DOHH2 (cell line): ENCODE results near the gene SCTR.

ENCODE experiments used
- H3F3A ChIP-seq: fragments of 200-600 bp; sonication (generic), shearing (Covaris generic); 2 replicates; pipeline ENCODE4 v1.6.0; 2016; ENCODE audit warnings: antibody characterized with exemption, mild to moderate bottlenecking; ENCODE audit not compliant: control insufficient read depth, insufficient read depth
- H3K27ac ChIP-seq: fragments of 200-600 bp; sonication (generic); 2 replicates; pipeline ENCODE4 v1.5.1; 2014; ENCODE audit warnings: low read depth, mild to moderate bottlenecking, low read length, moderate library complexity
- H3K27me3 ChIP-seq: fragments of 200-600 bp; sonication (generic); 2 replicates; pipeline ENCODE4 v1.6.1; 2014; ENCODE audit warnings: mild to moderate bottlenecking, low read length, mixed read lengths; ENCODE audit not compliant: control insufficient read depth
- H3K36me3 ChIP-seq: fragments of 200-600 bp; sonication (generic); 2 replicates; pipeline ENCODE4 v1.6.1; 2014; ENCODE audit warnings: mild to moderate bottlenecking, low read length, moderate library complexity, mixed read lengths; ENCODE audit not compliant: control insufficient read depth
- H3K4me1 ChIP-seq: fragments of 200-600 bp; sonication (generic); 2 replicates; pipeline ENCODE4 v1.6.1; 2014; ENCODE audit warnings: mild to moderate bottlenecking, low read length, mixed read lengths; ENCODE audit not compliant: control insufficient read depth
- H3K4me2 ChIP-seq: fragments of 200-600 bp; sonication (generic); 2 replicates; pipeline ENCODE4 v1.6.0; 2014; ENCODE audit warnings: mild to moderate bottlenecking, low read length, moderate library complexity
- H3K4me3 ChIP-seq: fragments of 200-600 bp; sonication (generic); 2 replicates; pipeline ENCODE4 v1.5.1; 2014; ENCODE audit warnings: mild to moderate bottlenecking, low read length, mixed read lengths
- H3K79me2 ChIP-seq: fragments of 200-600 bp; sonication (generic); 2 replicates; pipeline ENCODE4 v1.6.1; 2014; ENCODE audit warnings: mild to moderate bottlenecking, low read length, mixed read lengths; ENCODE audit not compliant: control insufficient read depth
- H3K9me2 ChIP-seq: fragments of 200-600 bp; sonication (generic); replicated peaks from 2 replicates; pipeline ENCODE4 v1.6.1; 2014; ENCODE audit warnings: mild to moderate bottlenecking, low read length, mixed read lengths; ENCODE audit not compliant: control insufficient read depth
- H3K9me3 ChIP-seq: fragments of 200-600 bp; sonication (generic); 2 replicates; pipeline ENCODE4 v1.6.1; 2014; ENCODE audit warnings: antibody characterized with exemption, low read length, mixed read lengths; ENCODE audit not compliant: control insufficient read depth, insufficient read depth
- H4K20me1 ChIP-seq: fragments of 200-600 bp; sonication (generic); 2 replicates; pipeline ENCODE4 v1.6.0; 2014; ENCODE audit warnings: low read depth, mild to moderate bottlenecking, antibody characterized with exemption, low read length, moderate library complexity; ENCODE audit not compliant: control insufficient read depth, insufficient read depth
- CTCF ChIP-seq: fragments of 200-600 bp; sonication (generic); IDR thresholded peaks from one replicate; pipeline ENCODE4 v1.5.1; 2014; ENCODE audit warnings: antibody characterized with exemption, mild to moderate bottlenecking, low read depth, low read length; ENCODE audit not compliant: poor library complexity, severe bottlenecking
- EZH2phosphoT487 ChIP-seq: fragments of 200-600 bp; sonication (generic); IDR thresholded peaks from 2 replicates; pipeline ENCODE4 v1.6.1; 2017; ENCODE audit warnings: borderline replicate concordance, mild to moderate bottlenecking, antibody characterized with exemption, low read length, moderate library complexity, mixed read lengths

SCTR gene

DNA sequence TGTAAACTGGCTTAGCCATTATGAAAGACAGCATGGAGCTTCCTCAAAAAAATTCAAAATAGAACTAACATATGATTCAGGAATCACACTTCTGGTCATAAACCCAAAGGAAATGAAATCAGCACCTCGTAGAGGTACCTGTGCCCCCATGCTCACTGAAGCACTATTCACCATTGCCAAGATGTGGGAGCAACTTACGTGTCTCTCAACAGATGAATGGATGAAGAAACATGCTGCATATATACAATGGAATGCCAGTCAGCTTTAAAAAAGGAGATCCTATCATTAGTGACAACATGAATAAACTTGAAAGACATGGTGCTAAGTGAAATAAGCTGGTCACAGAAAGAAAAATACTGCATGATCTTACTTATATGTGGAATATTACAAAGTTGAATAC lies 8.2 kb downstream of the SCTR start:
- no peaks in the 10 kb centered on the region for H3F3A ChIP-seq
- H3K79me2 ChIP-seq, result no peaks in the 10 kb centered on the region
- H3K9me3 ChIP-seq, result no peaks in the 10 kb centered on the region
- no peaks in the 10 kb centered on the region for H4K20me1 ChIP-seq
- H3K36me3 ChIP-seq, result no peaks in the 10 kb centered on the region
- H3K9me2 ChIP-seq, result no peaks in the 10 kb centered on the region
- no peak overlapping the region for H3K4me2 ChIP-seq
- H3K27ac ChIP-seq, result no peak overlapping the region
- H3K4me3 ChIP-seq, result no peak overlapping the region
- TF ChIP-seq EZH2phosphoT487 (no peak), CTCF (no peak)
- H3K27me3 ChIP-seq, result peaks cover 7% of the 10 kb centered on the region
- no peaks in the 10 kb centered on the region for H3K4me1 ChIP-seq

DNA sequence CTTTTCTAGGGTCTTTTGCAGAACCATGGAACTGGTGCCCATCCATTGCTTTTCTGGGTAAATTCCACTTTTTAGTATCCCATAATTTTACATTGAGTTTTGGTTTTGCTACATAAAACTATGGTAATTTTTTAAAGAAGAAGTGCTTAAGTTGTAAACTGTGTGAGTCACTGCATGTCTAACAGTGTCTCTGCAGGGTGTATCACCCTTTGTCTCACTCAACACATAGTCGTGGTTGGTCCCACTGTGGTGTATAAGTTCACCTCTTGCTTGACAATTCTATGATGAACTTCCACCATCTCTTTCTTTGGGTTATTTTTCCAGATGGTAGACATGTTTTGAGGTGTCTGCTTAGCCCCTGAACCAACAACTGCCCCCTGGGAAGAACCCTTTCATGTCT lies 10.5 kb downstream of the SCTR start:
- Histone ChIP-seq H3K36me3 (no peaks in the 10 kb centered on the region), H3F3A (no peaks in the 10 kb centered on the region), H3K9me3 (no peaks in the 10 kb centered on the region), H4K20me1 (no peaks in the 10 kb centered on the region), H3K9me2 (no peaks in the 10 kb centered on the region), H3K27me3 (peaks cover 8% of the 10 kb centered on the region), H3K4me1 (no peaks in the 10 kb centered on the region), H3K27ac (no peak overlapping the region), H3K79me2 (no peaks in the 10 kb centered on the region), H3K4me2 (no peak overlapping the region), H3K4me3 (no peak overlapping the region)
- no peak for TF ChIP-seq EZH2phosphoT487
- no peak for TF ChIP-seq CTCF

GRCh38 chr2:119512946-119513345 lies 11.3 kb downstream of the SCTR start:
- Histone ChIP-seq H3K9me3 (no peaks in the 10 kb centered on the region), H3K4me1 (no peaks in the 10 kb centered on the region), H3K36me3 (no peaks in the 10 kb centered on the region), H3K79me2 (no peaks in the 10 kb centered on the region), H3K9me2 (no peaks in the 10 kb centered on the region), H3K4me3 (no peak overlapping the region), H3K27me3 (peaks cover 8% of the 10 kb centered on the region), H3K27ac (no peak overlapping the region), H3K4me2 (no peak overlapping the region), H3F3A (no peaks in the 10 kb centered on the region), H4K20me1 (no peaks in the 10 kb centered on the region)
- TF ChIP-seq CTCF (no peak), EZH2phosphoT487 (no peak)

DNA sequence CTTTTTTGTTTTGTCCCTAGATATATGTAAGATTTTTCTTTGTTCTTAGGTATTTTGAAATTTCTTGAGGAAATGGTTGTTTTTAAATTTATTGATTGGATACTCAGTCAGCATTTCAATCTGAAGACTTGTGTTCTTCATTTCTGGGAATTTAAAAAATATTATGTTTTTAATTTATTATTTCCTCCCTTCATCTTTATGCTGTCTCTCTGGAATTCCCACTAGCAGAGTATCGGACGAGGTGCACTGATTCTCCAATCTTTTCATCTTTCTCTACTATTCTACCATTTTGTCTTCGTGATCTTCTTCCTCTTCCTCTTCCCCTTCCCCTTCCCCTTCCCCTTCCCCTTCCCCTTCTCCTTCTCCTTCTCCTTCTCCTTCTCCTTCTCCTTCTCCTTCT lies 12.3 kb downstream of the SCTR start:
- Histone ChIP-seq H3K4me2 (no peak overlapping the region), H3K79me2 (no peaks in the 10 kb centered on the region), H3K27me3 (peaks cover 8% of the 10 kb centered on the region), H4K20me1 (no peaks in the 10 kb centered on the region), H3K36me3 (no peaks in the 10 kb centered on the region), H3F3A (no peaks in the 10 kb centered on the region), H3K9me2 (no peaks in the 10 kb centered on the region), H3K27ac (no peak overlapping the region), H3K4me1 (no peaks in the 10 kb centered on the region), H3K4me3 (no peak overlapping the region), H3K9me3 (no peaks in the 10 kb centered on the region)
- TF ChIP-seq CTCF (no peak), EZH2phosphoT487 (no peak)
